Inflammatory macrophage treated with lipopolysaccharide for 1 hour (primary cell): ENCODE measurements around the gene EIF1AD.
"Not testable (repeated sequence)": the region's sequence is repeated elsewhere in the genome, so short reads cannot be mapped to it uniquely, and the experiment has no call there.

Experiments
- DNase-seq, 2 donors: peaks; one replicate each; pipeline ENCODE4 v3.0.0-alpha.2; 2020 to 2022

EIF1AD gene

GRCh38 chr11:65965986-65966762, 35.8 kb downstream of the EIF1AD start:
- DNase-seq: no peak

GRCh38 chr11:65964906-65965305, 37.1 kb downstream of the EIF1AD start:
- DNase-seq: no peak

- no peak for DNase-seq
Measured at GRCh38 chr11:65962141-65962564, 39.8 kb downstream of the EIF1AD start.

- peak; percentile 96 to 97 for DNase-seq
Measured at GRCh38 chr11:65961267-65962140, 40.5 kb downstream of the EIF1AD start, which contains the start of gene SART1. Gene SART1, plus strand, starts transcription at chr11:65961734. Its CDS starts 47 bp downstream, at chr11:65961781.

- no peak for DNase-seq
Measured at GRCh38 chr11:65960824-65961266, 41.1 kb downstream of the EIF1AD start.

- DNase-seq: no peak
Measured at GRCh38 chr11:65958774-65959420, 43.1 kb downstream of the EIF1AD start.

GRCh38 chr11:65958291-65958690, 43.7 kb downstream of the EIF1AD start:
- DNase-seq: no peak

GRCh38 chr11:65954771-65955170, 47.2 kb downstream of the EIF1AD start:
- DNase-seq: no peak

GRCh38 chr11:65953471-65953870, 48.5 kb downstream of the EIF1AD start:
- DNase-seq: no peak

- no peak for DNase-seq
Measured at GRCh38 chr11:65952052-65952521, 49.9 kb downstream of the EIF1AD start.

- DNase-seq: not testable (repeated sequence)
Measured at GRCh38 chr11:65951641-65952040, 50.3 kb downstream of the EIF1AD start.

GRCh38 chr11:65950711-65951110, 51.2 kb downstream of the EIF1AD start:
- DNase-seq: not testable (repeated sequence)

- DNase-seq: no peak
Measured at GRCh38 chr11:65947603-65948125, 54.3 kb downstream of the EIF1AD start.

- no peak for DNase-seq
Measured at GRCh38 chr11:65947133-65947532, 54.8 kb downstream of the EIF1AD start.

- DNase-seq: no peak
Measured at GRCh38 chr11:65946655-65947054, 55.3 kb downstream of the EIF1AD start.
